HG02870 (cell line): ENCODE results near the gene TATDN2.
A peak's percentile ranks its signal among the peaks of the same experiment; 100 is the strongest.

Experiments
- ATAC-seq: cut with Tn5 transposase; IDR thresholded peaks from one replicate; pipeline ENCODE4 v1.9.1; 2021; ENCODE audit warnings: mild to moderate bottlenecking, moderate library complexity; ENCODE audit not compliant: unreplicated experiment

TATDN2 gene, protein sequence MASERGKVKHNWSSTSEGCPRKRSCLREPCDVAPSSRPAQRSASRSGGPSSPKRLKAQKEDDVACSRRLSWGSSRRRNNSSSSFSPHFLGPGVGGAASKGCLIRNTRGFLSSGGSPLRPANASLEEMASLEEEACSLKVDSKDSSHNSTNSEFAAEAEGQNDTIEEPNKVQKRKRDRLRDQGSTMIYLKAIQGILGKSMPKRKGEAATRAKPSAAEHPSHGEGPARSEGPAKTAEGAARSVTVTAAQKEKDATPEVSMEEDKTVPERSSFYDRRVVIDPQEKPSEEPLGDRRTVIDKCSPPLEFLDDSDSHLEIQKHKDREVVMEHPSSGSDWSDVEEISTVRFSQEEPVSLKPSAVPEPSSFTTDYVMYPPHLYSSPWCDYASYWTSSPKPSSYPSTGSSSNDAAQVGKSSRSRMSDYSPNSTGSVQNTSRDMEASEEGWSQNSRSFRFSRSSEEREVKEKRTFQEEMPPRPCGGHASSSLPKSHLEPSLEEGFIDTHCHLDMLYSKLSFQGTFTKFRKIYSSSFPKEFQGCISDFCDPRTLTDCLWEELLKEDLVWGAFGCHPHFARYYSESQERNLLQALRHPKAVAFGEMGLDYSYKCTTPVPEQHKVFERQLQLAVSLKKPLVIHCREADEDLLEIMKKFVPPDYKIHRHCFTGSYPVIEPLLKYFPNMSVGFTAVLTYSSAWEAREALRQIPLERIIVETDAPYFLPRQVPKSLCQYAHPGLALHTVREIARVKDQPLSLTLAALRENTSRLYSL

DNA sequence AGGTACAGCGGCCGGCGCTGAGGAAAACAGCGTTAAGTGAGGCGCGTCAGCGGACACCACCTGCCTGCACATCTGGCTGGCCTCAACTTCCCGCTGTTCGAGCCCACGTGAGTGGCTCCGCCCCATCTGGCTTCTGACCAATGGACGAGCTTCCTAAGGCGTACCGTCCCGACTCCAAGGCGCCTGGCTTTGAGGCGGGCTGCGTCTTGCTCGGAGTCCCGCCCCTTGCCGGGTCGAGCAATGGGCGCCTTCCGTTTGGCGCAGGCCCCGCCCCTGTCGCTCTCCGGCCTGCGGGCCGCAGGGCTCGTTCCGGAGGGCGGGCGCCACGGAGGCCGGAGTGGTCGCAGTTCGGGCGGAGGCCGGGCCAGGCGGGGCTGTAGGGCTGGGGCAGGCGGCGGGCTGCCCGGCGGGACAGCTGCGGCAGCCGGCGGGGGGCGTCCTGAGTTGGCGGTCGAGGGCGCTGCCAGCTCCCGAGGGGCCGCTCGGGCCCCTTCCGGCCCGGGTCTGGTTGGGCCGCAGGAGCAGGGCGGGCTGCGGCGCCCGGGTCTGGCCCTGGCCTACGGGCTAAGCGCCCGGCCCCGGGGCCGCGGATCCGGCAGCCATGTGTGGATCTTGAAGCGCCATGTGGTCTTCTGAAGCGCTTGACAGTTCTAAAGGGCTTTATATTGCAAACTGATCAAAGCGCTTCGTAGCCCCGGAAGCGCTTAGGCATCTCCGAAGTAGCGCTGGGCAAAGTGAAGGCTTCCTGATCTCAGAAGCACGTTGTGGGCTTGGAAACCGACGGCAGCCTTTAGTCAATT, at the start of gene TATDN2:
TSS of gene TATDN2 (plus strand) at position 276 of the 800 bp plus-strand sequence. CDS start 742 bp downstream, outside the sequence.
- peak; percentile 96 for ATAC-seq

DNA sequence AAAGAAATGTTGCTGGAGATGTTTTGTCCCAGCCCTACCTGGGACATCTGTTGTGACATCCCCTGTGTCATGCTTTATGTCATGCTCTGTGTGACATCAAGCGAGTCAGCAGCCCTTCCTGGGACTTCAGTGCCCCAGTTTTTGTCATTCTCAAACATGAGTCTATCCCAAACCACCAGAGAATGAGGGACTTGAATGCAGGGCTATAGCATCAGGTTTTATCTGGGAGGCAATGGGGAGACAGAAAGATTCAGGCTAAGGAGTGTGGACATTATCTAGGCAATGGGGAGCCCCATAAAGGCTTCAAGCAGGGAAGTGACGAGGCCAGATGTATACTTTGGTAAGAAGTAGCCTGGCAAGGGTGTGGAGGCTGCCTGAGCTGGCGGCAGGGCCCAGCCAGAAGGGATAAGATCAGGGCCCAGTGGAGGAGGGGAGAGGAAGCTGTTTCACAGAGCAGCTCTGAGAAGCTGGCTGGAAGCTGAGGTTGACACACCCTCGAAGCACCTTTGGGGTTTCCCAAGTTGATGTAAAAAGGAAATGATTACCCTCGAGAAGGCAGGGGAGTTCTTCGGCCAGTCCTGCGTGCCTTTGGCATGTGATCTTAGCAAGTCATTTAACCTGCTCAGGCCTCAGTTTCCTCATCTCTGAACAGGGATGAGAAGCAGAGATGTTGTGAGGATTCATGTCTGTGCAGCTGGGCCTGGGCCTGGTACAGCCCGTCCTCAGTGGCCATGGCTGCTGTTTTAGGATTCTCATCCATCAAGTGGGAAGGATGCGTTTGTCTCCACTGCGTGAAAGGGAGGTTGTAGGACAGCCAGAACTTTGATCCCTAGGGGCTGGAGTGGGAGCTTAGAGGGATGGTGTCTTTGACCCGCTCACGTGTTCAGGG, 49.3 kb upstream of the TATDN2 start:
- ATAC-seq = peak; percentile 70

DNA sequence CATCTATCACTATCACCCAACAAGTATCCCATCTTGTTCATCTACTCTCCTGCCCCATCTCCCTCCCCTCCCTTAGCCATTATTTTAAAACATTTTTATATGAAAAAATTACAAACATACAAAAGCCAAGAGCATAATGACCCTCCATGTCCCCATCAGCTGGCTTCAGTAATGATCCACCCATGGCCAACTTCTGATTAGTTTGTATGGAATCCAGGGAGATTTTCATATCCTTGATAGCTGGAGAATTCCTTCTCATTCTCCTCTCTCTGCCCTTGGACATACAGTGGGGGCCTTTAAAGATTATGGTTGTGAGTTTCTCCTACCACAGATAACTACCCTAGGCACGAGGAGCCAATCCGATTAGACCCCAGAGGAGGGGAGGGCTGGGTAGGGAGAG, 43.3 kb upstream of the TATDN2 start:
- ATAC-seq = no peak

DNA sequence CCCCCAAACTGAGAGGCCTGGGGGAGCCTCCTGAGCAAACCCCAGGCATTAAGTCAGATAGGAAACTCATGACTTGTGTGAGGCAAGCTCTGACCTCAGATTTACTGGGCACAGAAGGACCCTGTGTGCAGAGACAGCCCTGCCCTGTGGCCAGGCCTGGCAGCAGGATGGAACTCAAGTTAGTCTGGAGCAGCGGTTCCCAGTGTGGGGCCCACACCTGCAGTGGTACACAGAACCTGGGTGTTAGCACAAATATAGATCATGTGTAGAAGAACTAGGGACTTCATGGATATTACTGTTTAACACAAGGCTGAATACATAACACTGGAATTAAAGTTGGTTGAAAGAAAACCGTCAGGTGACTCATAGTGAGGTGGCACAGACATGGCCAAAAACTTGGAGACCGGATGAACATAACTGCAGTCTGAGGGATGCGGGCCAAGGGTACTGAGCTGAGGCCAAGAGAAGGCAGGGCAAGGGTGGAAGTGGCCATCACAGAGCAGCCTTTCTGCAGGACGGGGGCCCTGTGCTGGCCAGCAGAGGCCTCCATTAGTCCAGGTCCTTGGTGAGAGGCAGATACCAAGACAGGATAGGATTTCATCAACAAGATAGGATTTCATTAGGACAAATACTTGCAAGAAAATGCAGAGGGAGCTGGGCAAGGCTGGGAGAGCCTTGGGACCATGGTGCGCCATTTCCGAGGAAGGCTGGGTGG, 42.7 kb upstream of the TATDN2 start:
- ATAC-seq = no peak

DNA sequence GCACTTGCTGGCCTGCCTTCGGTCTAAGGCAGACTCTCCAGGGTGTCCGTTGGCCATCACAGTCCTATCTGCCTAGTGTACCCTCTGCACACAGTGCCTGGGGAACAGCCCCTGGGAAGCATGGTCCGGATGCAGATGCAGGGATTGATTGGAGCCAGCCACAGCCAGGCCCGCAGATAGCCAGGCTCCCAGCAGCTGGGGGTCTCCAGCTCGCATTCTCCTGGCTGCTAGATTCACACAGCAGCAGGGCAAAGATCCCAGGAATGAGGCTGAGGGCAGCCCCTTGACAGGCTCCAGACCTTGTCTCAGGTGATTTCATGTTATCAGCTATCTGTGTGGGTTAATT, 42.1 kb upstream of the TATDN2 start:
- ATAC-seq = no peak

DNA sequence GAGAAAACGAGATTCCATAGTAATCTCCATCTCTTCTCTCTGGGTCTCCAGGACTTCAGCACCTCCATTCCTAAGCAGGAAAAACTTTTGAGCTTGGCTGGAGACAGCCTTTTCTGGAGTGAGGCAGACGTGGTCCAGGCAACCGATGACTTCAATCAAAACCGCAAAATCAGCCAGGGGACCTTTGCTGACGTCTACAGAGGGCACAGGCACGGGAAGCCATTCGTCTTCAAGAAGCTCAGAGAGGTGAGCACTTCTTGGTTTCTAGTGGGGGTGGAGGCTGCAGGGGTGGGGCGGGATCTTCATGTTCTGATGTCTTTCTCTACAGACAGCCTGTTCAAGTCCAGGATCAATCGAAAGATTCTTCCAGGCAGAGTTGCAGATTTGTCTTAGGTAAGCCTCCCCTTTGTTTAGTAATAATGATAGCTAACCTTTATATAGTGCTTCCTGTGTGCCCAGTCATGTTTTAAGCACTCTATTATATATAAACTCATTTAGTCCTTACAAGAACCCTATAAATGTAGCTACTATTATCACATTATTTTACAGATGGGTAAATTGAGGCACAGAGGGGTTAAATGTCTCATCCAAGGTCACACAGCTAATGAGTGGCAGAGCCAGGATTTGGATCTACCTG, 35.0 kb upstream of the TATDN2 start:
- no peak for ATAC-seq

DNA sequence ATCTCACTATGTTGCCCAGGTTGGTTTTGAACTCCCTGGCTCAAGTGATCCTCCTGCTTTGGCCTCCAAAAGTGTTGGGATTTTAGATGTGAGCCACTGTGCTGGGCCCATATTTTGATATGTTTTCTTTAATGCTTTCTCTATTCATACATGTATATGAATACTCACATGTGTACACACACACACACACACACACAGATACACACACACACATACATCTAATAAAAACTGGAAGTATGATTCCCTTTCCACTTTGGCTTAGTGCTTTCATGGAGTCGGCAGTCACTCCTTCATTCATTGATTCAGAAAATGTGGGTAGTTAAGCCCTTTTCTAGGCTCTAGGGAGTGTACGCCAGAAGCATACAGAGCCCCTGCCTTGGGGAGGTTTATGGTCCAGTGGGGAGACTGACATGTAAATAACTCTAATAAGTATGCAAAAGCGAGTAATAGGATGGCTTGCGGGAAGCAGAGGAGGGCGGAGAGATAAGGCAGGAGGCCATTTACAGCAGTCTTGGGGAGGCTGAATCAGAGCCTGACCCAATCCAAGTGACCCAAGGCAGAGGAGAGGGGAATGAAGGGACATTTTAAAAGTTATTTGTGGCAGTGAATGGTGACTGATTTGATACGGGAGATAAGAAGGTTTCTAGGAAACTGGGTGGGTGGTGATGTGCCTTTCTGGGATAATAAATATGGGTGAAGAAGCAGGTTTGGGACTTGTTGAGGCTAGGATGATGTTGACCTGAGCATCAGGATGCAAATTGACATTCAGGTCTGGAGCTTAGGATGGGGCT, 32.5 kb upstream of the TATDN2 start:
- no peak for ATAC-seq

DNA sequence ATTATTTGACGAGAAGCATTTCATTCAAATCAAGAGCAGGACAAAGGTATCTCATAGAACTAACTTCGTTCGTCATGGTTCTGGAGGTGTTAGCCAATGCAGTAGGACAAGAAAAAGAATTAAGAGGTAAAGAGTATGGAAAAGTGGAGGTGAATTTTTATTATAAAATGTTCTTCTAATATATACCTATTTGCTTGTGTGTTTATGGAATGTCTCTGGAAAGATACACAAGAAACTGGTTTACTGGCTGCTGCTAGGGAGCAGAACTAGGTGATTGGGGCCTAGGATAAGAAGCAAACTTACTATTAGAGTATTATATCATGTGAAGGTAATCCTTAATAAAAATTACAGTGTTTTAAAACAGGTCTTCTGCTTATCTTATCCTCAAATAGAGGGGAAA, 30.9 kb upstream of the TATDN2 start:
- no peak for ATAC-seq

DNA sequence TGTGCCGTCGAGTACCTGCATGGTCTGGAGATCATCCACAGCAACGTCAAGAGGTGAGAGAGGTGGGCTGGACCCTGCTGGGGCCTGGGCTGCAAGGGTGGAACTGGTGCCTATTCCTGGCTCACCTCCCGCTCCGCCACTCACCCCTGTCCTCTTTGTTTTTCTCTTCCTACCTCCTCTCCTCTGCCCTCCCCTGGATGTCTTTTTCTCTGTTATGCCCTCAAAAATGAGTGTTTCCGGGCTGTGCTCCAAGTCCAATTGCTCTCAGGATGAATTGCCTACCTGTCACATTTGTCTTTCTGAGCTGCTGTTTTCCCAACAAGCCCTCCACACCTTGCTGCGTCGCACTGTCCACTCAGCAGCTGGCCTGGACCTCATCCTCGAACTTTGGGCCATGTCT, 28.5 kb upstream of the TATDN2 start:
- ATAC-seq = no peak

DNA sequence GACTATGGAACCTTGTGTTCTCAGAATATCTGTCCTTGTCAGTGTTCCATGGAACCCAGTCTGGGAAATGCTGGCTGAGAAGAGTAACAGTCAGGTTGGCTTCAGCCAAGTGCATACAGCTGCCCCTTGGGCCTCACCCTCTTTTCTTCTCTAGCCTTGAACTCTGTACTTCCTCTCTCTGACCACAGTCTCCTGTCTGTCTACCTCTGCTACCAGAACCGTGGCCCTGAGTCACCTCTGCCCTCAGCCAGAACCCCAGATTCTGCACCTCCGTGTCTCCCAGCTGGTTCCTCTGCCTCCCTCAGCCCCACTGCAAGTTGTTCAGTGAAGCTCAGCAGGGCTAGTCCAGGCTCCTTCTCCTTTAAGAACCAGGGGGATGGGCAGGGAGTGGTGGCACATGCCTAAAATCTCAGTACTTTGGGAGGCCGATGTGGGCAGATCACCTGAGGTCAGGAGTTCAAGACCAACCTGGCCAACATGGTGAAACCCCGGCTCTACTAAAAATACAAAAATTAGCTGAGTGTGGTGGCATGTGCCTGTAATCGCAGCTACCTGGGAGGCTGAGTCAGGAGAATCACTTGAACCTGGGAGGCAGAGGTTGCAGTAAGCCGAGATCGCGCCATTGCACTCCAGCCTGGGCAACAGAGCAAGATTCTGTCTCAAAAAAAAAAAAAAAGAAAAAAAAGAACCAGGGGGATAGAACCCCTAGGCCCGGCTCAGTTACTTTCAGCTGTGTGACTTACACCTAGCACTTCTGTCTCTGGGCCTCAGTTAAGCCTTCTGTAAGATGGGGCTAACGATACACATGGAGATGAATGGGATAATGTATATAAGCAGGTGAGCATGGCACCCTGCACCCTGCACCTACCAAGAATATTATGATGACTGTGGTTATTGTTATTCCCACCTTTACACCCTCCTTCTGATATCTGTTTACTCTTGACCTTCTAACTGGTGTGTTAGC, 24.3 kb upstream of the TATDN2 start:
- peak; percentile 42 for ATAC-seq

DNA sequence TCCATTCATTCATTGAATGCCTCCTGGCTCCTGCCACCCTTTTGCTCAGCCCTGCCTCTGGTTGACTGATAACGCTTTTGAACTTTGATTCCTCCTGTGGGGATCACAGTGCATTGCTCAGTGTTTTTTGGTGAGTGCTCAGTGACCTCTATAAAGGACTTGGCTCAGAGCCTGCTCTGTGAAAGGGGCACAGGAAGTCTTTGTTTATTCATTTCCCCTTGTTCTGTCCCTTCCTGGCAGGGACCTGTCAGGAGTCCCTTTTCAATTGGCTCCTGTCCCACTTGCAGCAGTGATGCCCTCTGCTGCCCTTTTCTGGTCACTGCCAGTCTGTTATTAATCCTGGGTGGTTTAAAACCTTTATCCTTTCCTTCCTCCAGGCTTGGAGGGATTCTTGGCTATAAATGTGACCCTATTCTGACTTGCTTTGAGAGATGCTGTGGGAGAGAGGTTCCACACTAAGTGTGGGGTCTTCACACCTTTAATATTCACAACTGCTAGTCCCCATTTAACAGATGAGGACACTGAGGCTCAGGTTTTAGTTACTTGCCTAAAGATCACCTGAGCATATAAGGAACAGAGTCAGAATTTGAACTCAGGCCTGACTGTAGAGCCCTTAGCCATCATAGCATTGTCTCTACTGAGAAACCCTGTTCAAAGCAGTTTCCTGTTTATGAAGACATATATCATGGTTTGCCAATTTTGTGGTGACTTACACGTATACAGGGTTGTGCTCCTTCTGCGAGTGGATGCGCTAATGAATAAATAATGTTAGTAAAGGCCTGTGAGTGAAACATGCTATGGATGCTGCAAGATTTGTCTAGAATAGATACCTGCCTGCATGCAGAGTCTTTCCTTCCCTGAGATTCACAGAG, 23.2 kb upstream of the TATDN2 start:
- no peak for ATAC-seq

DNA sequence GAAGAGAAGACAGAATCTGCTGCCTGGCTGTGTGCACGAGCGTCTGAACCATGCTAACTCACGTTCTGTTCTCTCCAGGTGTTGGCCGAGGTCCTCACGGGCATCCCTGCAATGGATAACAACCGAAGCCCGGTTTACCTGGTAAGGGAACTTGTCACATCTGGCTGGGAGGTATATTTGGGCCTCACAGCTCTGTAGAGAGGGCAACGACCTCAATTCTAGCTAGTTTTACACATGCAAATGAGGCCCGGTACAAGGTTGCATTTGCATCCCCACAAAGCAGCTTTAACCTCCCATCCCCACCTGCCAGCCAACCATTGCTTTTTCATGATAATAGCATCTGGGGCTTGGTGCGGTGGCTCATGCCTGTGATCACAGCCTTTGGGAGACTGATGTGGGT, 22.0 kb upstream of the TATDN2 start:
- no peak for ATAC-seq

DNA sequence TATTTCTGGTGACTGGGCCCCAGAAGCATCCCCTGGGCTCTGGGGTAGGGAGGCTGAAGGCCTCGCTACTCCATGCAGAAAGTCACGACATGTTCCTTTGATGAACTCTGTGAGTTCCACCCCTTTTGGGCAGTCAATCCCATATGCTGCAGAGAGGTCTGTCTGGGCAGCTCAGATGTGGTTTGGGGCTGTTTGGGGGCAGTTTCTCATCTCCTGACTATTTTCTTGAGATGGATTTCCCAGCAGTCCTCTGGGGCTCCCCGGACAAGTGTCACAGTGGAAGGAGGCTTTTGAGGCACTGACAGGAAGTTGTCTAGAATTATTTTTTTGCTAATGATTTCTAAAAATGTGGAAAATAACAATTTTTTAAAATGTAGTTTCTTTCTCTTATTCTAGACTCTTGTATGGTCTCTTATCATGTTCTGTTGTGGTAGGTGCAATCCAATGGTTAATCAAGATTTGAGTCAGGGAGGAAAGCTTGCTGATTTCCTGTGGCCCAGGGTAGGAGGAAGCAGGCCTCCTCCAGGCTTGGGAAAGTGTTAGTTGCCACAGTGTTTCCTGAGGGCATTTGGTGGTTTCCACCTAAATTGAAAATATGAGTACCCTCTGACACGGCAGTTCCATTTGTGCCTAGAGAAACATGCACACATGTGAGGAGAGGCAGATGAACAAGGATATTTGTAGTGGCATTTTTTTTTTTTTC, 19.9 kb upstream of the TATDN2 start:
- ATAC-seq = no peak

DNA sequence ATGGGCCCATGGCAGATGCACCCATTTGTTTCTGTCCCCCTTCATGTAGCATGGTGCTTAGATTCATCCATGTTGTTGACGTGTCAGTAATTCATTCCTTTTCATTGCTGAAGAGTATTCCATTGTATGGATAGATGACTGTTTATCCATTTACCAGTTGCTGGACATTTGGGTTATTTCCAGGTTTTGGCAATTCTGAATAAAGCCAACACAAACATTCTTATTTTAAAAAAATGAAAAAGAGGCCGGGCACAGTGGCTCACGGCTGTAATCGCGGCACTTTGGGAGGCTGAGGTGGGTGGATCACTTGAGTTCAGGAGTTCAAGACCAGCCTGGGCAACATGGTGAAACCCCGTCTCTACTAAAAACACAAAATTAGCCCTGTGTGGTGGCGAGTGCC, 18.7 kb upstream of the TATDN2 start:
- ATAC-seq = no peak

DNA sequence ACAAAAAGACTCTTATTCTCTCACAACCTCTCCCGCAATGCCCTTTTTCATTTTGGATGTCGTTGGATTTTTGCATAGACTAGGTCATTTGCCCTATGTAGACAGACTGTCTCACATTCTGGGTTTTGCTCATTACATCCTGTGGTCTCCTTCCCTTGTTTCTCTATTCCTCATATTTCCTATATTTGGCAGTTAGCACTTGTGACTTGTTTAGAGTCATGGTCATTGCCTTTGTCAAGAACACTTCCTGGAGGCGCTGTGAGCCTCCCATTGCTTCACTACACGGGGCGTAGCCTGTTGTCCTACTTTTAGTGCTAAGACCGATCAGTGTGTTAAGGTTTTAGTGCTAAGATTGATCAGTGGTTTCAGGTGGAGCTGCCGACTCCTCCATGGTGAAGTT, 16.1 kb upstream of the TATDN2 start:
- ATAC-seq = peak; percentile 47

DNA sequence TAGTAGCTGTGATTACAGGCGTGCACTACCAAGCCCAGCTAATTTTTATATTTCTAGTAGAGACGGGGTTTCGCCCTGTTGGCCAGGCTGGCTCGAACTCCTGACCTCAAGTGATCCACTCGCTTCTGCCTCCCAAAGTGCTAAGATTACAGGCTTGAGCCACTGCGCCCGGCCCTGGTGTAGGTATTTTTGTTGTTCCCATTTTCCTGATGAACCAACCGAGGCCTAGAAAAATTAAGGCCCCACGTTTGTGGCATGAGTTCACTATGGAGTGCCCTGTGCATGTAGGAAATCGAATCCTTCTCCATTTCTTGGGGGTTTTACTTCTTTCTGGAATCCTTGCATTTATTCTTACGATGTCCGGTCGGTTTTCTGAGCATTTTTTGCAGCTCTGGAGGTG, 14.3 kb upstream of the TATDN2 start:
- no peak for ATAC-seq
